HCT116 (cell line): ENCODE results near the gene UMODL1. TPM values are rescaled to one million over a fixed set of nuclear protein-coding genes. Genes with fewer than 3 reads are reported as not detected.

ENCODE experiments used
- ATAC-seq: fragments of 200-7000 bp; cut with Tn5 transposase; 2 replicates; pipeline ENCODE4 v1.9.1; 2020; ENCODE audit warnings: mild to moderate bottlenecking, moderate library complexity
- BruUV-seq: library from RNA; stranded (reverse); fragments of 400-500 nt; replicated peaks from 2 replicates; lab custom pipeline; 2021; lab: Mats Ljungman, UMichigan
- CTCF ChIA-PET: fragments of 300-600 bp; sonication (Branson Sonifier 250); formaldehyde crosslinking; loops from one replicate; lab custom pipeline; 2021; ENCODE audit warnings: antibody characterized with exemption; lab: Charles Lee
- POLR2A ChIA-PET: fragments of 300-600, 350-600 bp; sonication (Branson Sonifier 250); formaldehyde crosslinking; loops from one replicate; lab custom pipeline; 2021; ENCODE audit warnings: antibody characterized with exemption; lab: Charles Lee
- RAD21 ChIA-PET, 2 experiments: fragments of 300-600 bp; sonication (Branson Sonifier 250); formaldehyde crosslinking; loops; one replicate each; lab custom pipeline; 2023; ENCODE audit warnings: low total read pairs in 2 of 2; ENCODE audit not compliant: uncharacterized antibody in 2 of 2, unreplicated experiment in 2 of 2, low non-redundant PET in 1 of 2; lab: Charles Lee
- DNase-seq: peaks from one replicate; pipeline ENCODE4 v3.0.0-alpha.2; 2010; ENCODE audit warnings: low read depth, low spot score
- H2AFZ ChIP-seq: fragments of 200-600 bp; shearing (Covaris generic), sonication (generic); 2 replicates; pipeline ENCODE4 v1.6.1; 2017; ENCODE audit warnings: low read depth, mixed run types, mixed read lengths, antibody characterized with exemption, low read length; ENCODE audit not compliant: poor library complexity, severe bottlenecking
- H3K27ac ChIP-seq: 2 replicates; pipeline ENCODE4 v1.5.1; 2012; ENCODE audit warnings: low read depth, low read length
- H3K27me3 ChIP-seq: fragments of 200-600 bp; sonication (generic); 2 replicates; pipeline ENCODE4 v1.6.1; 2016; ENCODE audit warnings: mixed run types, low read length, mixed read lengths; ENCODE audit not compliant: insufficient read depth
- H3K36me3 ChIP-seq, 2 experiments: fragments of 200-500 bp in 1 of 2; fragments of 200-600 bp in 1 of 2; sonication (Bioruptor generic) in 1 of 2; sonication (generic) in 1 of 2; 2 replicates each; pipeline versions ENCODE4 v1.5.1 to v1.6.1; 2014 to 2016; ENCODE audit warnings: low read length in 2 of 2, inconsistent platforms in 1 of 2, mixed read lengths in 1 of 2, mixed run types in 1 of 2; ENCODE audit not compliant: insufficient read depth in 2 of 2, control insufficient read depth in 1 of 2
- H3K4me1 ChIP-seq, 2 experiments: fragments of 200-600 bp in 1 of 2; sonication (generic) in 1 of 2; 2 replicates each; pipeline versions ENCODE4 v1.5.1 to v1.6.1; 2012 to 2017; ENCODE audit warnings: low read length in 2 of 2, inconsistent platforms in 1 of 2, mild to moderate bottlenecking in 1 of 2, mixed read lengths in 1 of 2, mixed run types in 1 of 2, moderate library complexity in 1 of 2; ENCODE audit not compliant: insufficient read depth in 2 of 2, control insufficient read depth in 1 of 2
- H3K4me2 ChIP-seq: fragments of 200-600 bp; sonication (generic); 2 replicates; pipeline ENCODE4 v1.6.1; 2017; ENCODE audit warnings: mixed run types, low read length, mixed read lengths
- H3K4me3 ChIP-seq, 2 experiments: fragments of 200-600 bp in 1 of 2; sonication (generic) in 1 of 2; replicated peaks in 1 of 2; 2 replicates each; pipeline ENCODE4 v1.5.1; 2011 to 2016; ENCODE audit warnings: low read length in 2 of 2, control low read depth in 1 of 2, low read depth in 1 of 2, mild to moderate bottlenecking in 1 of 2, mixed read lengths in 1 of 2, mixed run types in 1 of 2
- H3K79me2 ChIP-seq: fragments of 200-600 bp; sonication (generic); 2 replicates; pipeline ENCODE4 v1.6.1; 2017; ENCODE audit warnings: mild to moderate bottlenecking, mixed run types, low read length, moderate library complexity, mixed read lengths; ENCODE audit not compliant: insufficient read depth
- H3K9ac ChIP-seq: fragments of 200-600 bp; sonication (generic); 2 replicates; pipeline ENCODE4 v1.6.1; 2016; ENCODE audit warnings: low read length, mixed read lengths
- H3K9me2 ChIP-seq: fragments of 200-600 bp; sonication (generic), shearing (Covaris generic); 2 replicates; pipeline ENCODE4 v1.6.1; 2017; ENCODE audit warnings: mixed run types, mild to moderate bottlenecking, moderate library complexity; ENCODE audit not compliant: insufficient read depth
- H3K9me3 ChIP-seq, 2 experiments: fragments of 200-500 bp in 1 of 2; fragments of 200-600 bp in 1 of 2; sonication (Bioruptor generic) in 1 of 2; sonication (generic) in 1 of 2; 2 replicates each; pipeline ENCODE4 v1.6.1; 2014 to 2017; ENCODE audit warnings: low read length in 2 of 2, mixed read lengths in 2 of 2, inconsistent platforms in 1 of 2, low read depth in 1 of 2, mild to moderate bottlenecking in 1 of 2, mixed run types in 1 of 2, moderate library complexity in 1 of 2; ENCODE audit not compliant: control insufficient read depth in 1 of 2, insufficient read depth in 1 of 2
- H4K20me1 ChIP-seq: fragments of 200-600 bp; sonication (generic), shearing (Covaris generic); 2 replicates; pipeline ENCODE4 v1.6.1; 2017; ENCODE audit warnings: mixed run types, mild to moderate bottlenecking, moderate library complexity; ENCODE audit not compliant: insufficient read depth
- CBX3 ChIP-seq: IDR thresholded peaks from 2 replicates; pipeline ENCODE4 v1.6.1; 2012; ENCODE audit warnings: low read depth
- CEBPB ChIP-seq: IDR thresholded peaks from 2 replicates; pipeline ENCODE4 v1.6.1; 2012; ENCODE audit warnings: low read depth
- EGR1 ChIP-seq: IDR thresholded peaks from 2 replicates; pipeline ENCODE4 v1.6.1; 2012; ENCODE audit warnings: low read depth
- EZH2 ChIP-seq: fragments of 200-600 bp; sonication (generic); IDR thresholded peaks from 2 replicates; pipeline ENCODE4 v1.6.1; 2017; ENCODE audit warnings: antibody characterized with exemption, mixed run types
- FOSL1 ChIP-seq: IDR thresholded peaks from 2 replicates; pipeline ENCODE4 v1.6.1; 2012; ENCODE audit warnings: low read depth
- POLR2AphosphoS5 ChIP-seq: IDR thresholded peaks from 2 replicates; pipeline ENCODE4 v1.6.1; 2011; ENCODE audit warnings: mild to moderate bottlenecking, low read depth, low read length, moderate library complexity
- SP1 ChIP-seq: IDR thresholded peaks from 2 replicates; pipeline ENCODE4 v1.6.1; 2012; ENCODE audit warnings: low read depth
- SRF ChIP-seq: IDR thresholded peaks from 2 replicates; pipeline ENCODE4 v1.6.1; 2012; ENCODE audit warnings: low read depth
- TCF7L2 ChIP-seq: IDR thresholded peaks from 2 replicates; pipeline ENCODE4 v1.7.0; 2011; ENCODE audit warnings: borderline replicate concordance, inconsistent platforms; ENCODE audit not compliant: insufficient read depth, insufficient read length; ENCODE audit errors: extremely low read depth
- intact Hi-C: fragments of 100-400 bp; cut with micrococcal nuclease; formaldehyde crosslinking; loops from 2 replicates; pipeline ENCODE4 v1.10.0; 2022
- total RNA-seq: library from RNA; stranded (reverse); gene quantifications from one replicate; pipeline ENCODE4 v1.2.1, GENCODE V29; 2021; ENCODE audit not compliant: unreplicated experiment
- TF ChIP-seq, protein P1 (sequence below): IDR thresholded peaks from 2 replicates; pipeline ENCODE4 v1.6.1; 2012
- TF ChIP-seq, protein P2 (sequence below): IDR thresholded peaks from 2 replicates; pipeline ENCODE4 v1.6.1; 2011; ENCODE audit warnings: mild to moderate bottlenecking, low read length, moderate library complexity; ENCODE audit not compliant: insufficient replicate concordance; ENCODE audit errors: extremely low read depth

Gene UMODL1
- total RNA-seq, 1 experiment from 2014 or later: not detected

DNA sequence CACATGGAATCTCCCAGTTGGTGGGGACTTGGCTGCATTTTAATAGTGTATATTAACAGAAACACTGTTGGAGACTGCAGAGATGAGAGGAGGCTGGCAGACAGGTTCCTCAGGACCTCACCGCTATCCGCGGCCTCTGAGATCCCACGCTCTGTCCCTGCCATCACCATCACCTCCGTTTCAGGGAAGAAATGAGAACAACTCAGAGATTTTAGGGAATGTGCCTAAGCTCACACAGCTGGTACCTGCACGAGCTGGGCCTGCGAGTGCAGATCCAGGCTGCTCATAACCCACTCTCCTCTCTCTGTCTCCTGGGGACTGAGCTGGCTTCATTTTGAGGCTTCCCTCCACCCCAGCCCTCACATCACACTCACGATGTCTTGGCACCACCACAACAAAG lies 62.0 kb downstream of the UMODL1 start (continued):
- TF ChIP-seq, protein P1, sequence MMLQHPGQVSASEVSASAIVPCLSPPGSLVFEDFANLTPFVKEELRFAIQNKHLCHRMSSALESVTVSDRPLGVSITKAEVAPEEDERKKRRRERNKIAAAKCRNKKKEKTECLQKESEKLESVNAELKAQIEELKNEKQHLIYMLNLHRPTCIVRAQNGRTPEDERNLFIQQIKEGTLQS: no peak
- TF ChIP-seq, protein P2, sequence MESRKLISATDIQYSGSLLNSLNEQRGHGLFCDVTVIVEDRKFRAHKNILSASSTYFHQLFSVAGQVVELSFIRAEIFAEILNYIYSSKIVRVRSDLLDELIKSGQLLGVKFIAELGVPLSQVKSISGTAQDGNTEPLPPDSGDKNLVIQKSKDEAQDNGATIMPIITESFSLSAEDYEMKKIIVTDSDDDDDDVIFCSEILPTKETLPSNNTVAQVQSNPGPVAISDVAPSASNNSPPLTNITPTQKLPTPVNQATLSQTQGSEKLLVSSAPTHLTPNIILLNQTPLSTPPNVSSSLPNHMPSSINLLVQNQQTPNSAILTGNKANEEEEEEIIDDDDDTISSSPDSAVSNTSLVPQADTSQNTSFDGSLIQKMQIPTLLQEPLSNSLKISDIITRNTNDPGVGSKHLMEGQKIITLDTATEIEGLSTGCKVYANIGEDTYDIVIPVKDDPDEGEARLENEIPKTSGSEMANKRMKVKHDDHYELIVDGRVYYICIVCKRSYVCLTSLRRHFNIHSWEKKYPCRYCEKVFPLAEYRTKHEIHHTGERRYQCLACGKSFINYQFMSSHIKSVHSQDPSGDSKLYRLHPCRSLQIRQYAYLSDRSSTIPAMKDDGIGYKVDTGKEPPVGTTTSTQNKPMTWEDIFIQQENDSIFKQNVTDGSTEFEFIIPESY: no peak
- TF ChIP-seq TCF7L2: no peak
- TF ChIP-seq SP1: no peak

DNA sequence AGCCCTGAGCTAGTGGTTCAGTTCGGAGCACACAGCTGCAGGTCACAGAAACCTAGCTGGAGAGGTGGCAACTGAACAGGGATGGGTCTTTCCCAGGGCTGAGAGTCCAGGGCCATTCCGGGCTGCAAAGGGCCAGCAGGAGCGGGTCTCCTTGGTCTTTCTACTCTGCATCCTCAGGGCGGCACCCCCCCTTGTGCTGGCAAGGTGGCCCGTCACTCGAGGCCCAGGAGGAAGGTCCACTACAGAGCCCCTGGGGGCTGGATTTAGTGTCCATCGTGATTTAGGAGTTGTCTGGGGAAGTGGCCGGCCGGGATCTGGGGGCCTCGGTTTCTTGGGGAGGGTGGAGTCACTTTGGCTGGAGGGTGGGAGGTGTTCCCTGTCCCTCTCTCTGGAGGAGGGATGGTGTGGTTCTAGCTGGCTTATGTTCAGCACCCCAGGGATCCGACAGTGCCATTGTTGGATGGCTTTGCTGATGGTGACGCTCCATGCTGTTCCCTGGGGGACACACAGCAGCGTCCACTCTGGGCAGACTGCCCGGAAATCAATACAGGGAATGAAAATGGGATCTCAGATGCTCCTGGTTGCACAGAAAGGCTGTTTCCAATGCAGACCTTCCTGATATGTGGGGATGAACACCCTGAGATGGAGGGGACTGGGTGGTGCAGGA lies 64.4 kb downstream of the UMODL1 start:
- Histone ChIP-seq H3K9ac (no peak overlapping the region), H4K20me1 (no peaks in the 10 kb centered on the region), H3K36me3 (no peaks in the 10 kb centered on the region), H3K4me3 (no peak overlapping the region), H3K4me1 (no peaks in the 10 kb centered on the region), H3K79me2 (no peaks in the 10 kb centered on the region), H3K4me2 (no peak overlapping the region), H3K27ac (no peak overlapping the region), H3K27me3 (no peaks in the 10 kb centered on the region), H3K9me3 (no peaks in the 10 kb centered on the region), H3K9me2 (no peaks in the 10 kb centered on the region), H2AFZ (no peak overlapping the region)
- DNase-seq (no peak), ATAC-seq (no peak)
- intact Hi-C loops: no loop called here
- ChIA-PET POLR2A (no interaction called here), RAD21 (no interaction called here), CTCF (interaction anchor here (2.1 kb wide), 1 partner anchor 10 kb away, joined by 5 read pairs; no protein-coding TSS in a partner anchor)
- TF ChIP-seq EZH2: no peak
- TF ChIP-seq FOSL1: no peak
- no peak for TF ChIP-seq SRF
- no peak for TF ChIP-seq SP1
- no peak for TF ChIP-seq EGR1
- no peak for TF ChIP-seq CEBPB
- no peak for TF ChIP-seq POLR2AphosphoS5
- no peak for TF ChIP-seq CBX3
- BruUV-seq: no TSS peak
